Omental fat pad (tissue), 4 donors: ENCODE data around the gene FMN1. TPM values are rescaled to one million over a fixed set of nuclear protein-coding genes. Genes with fewer than 3 reads are reported as not detected.

Experiments used
- ATAC-seq: fragments of 150-250 bp; one replicate; pipeline ENCODE4 v1.9.1; 2016; ENCODE audit warnings: mild to moderate bottlenecking, moderate library complexity; ENCODE audit not compliant: low FRiP score
- DNase-seq: peaks from one replicate; pipeline ENCODE4 v3.0.0-alpha.2; 2019; ENCODE audit warnings: low spot score
- CTCF ChIP-seq, 3 donors: fragments of 450-650 bp; IDR thresholded peaks; one replicate each; pipeline ENCODE4 v1.5.1; 2016 to 2017; ENCODE audit warnings: antibody characterized with exemption in 3 of 3, mild to moderate bottlenecking in 3 of 3, moderate library complexity in 2 of 3
- total RNA-seq, 4 donors: library from RNA; depleted of rRNA; stranded (reverse); fragments of >200 nt; gene quantifications; one replicate each; pipeline ENCODE4 v1.1.0, GENCODE V29; 2016

Gene FMN1
- total RNA-seq, 4 donors from 2014 or later, result 19.9 to 35.5 (median 28.5) TPM

DNA sequence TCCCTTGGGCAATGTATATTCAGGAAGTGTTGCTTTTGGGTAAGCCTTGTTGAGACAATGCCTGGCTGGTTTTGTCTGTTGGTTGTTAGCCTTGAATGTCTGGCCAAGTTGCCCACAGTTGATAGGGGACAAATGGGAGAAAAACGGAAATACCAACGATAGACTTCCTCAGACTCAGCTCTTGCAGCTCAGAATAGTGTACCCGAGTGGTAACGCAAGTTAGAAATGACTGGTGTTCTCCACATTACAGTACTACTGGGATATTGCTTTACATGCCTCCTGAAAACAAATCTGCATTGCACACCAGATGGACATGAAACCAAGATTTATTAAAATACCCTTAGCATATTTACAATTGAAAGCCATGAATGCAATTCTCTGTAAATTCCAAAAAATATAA is 429.3 kb downstream of the FMN1 start:
- no peak for ATAC-seq
- no peak for TF ChIP-seq CTCF (IDR thresholded peaks at IDR 0.05)
- no peak for DNase-seq

GRCh38 chr15:32763295-32763694 is 431.2 kb downstream of the FMN1 start:
- no peak for TF ChIP-seq CTCF (IDR thresholded peaks at IDR 0.05)
- ATAC-seq, result no peak
- DNase-seq, result no peak

GRCh38 chr15:32757426-32757825 is 437.1 kb downstream of the FMN1 start:
- DNase-seq (no peak), ATAC-seq (no peak)
- TF ChIP-seq CTCF (IDR thresholded peaks at IDR 0.05), result no peak

GRCh38 chr15:32750979-32751378 is 443.5 kb downstream of the FMN1 start:
- TF ChIP-seq CTCF (IDR thresholded peaks at IDR 0.05), result no peak
- no peak for ATAC-seq
- DNase-seq, result no peak

- ATAC-seq, result no peak
Measured at GRCh38 chr15:32747921-32748342, 446.6 kb downstream of the FMN1 start.

DNA sequence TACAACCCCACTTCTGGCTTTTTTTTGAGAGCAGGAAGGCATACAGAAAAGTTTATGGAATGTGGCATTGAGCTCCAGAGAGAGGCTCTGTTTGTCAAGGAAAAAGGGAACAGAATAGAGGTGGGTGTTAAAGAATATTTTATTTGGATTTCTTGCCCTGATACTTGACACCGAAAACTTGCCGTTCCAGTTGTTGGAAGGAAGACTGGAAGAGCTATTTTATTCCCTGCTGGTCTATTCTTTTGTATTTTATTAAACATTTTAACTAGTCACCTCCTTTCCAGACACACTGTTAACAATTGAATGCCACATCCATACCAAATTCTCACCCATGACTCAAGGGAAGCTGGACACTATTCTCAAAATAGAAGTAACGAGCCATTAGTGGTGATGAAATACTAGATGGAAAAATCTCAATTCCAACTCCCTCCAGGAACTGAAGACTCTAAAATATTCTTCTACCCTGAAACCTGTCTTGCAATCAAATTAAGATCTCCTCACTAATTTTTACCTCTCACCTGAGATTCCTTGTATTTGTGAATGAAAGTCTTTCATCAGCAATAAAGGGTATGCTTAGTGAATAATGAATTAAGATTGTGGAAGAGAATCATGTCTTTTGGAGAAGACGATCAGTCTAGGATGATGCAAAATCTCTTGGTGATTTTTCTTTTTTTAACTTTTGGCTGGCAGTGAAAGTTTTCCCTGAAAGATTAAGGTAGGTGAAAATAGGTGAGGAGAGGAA is 448.2 kb downstream of the FMN1 start:
- DNase-seq, result no peak
- TF ChIP-seq CTCF (IDR thresholded peaks at IDR 0.05), result no peak
- ATAC-seq, result no peak

More at GRCh38 chr15:32747921-32748342, 446.6 kb downstream of the FMN1 start:
- TF ChIP-seq CTCF (IDR thresholded peaks at IDR 0.05), result no peak
- no peak for DNase-seq
